Measurements from ENCODE around the gene MALAT1. TPM values are rescaled to one million over a fixed set of nuclear protein-coding genes. Genes with fewer than 3 reads are reported as not detected.
A peak's percentile ranks its signal among the peaks of the same experiment; 100 is the strongest.

MALAT1 gene
- total and polyA plus RNA-seq, 2 of the 13 experiments (the other 11 are each of a cell fraction or from before 2014, with no cell fraction given) = 143 to 1,237 TPM

GRCh38 chr11:65524741-65525545 lies 26.1 kb downstream of the MALAT1 start, which contains the start of gene SCYL1 (continued):
- TF ChIP-seq NFAT5 (CRISPR knock-in tag; IDR thresholded peaks at IDR 0.05) (0 out of 2 replicates have a peak, but pooled peaks have one; percentile 38), ZNF138 (CRISPR knock-in tag; IDR thresholded peaks at IDR 0.05; ENCODE audit: low read depth) (peak; percentile 39; the same call in 1 of the 2 replicates), MED1 (CRISPR knock-in tag; IDR thresholded peaks at IDR 0.05) (no peak), SNAI1 (CRISPR knock-in tag; IDR thresholded peaks at IDR 0.05; ENCODE audit: borderline replicate concordance) (no peak), ZNF740 (CRISPR knock-in tag; IDR thresholded peaks at IDR 0.05) (no peak), HMG20B (CRISPR knock-in tag; conservative IDR thresholded peaks at IDR 0.05) (no peak), ZNF224 (CRISPR knock-in tag; IDR thresholded peaks at IDR 0.05) (no peak), GTF2F1 (IDR thresholded peaks at IDR 0.05; ENCODE audit: low read length) (no peak), ZBTB2 (CRISPR knock-in tag; IDR thresholded peaks at IDR 0.05; ENCODE audit: low read depth) (peak; percentile 51; the same call in 1 of the 2 replicates), ZNF784 (CRISPR knock-in tag; IDR thresholded peaks at IDR 0.05; ENCODE audit: borderline replicate concordance) (peak; percentile 74), REPIN1 (CRISPR knock-in tag; IDR thresholded peaks at IDR 0.05; ENCODE audit: borderline replicate concordance, low read depth) (peak; percentile 61; the same call in 1 of the 2 replicates), ZNF12 (CRISPR knock-in tag; IDR thresholded peaks at IDR 0.05) (no peak), ZNF577 (CRISPR knock-in tag; IDR thresholded peaks at IDR 0.05; ENCODE audit: borderline replicate concordance, low read depth) (no peak), ASH2L (IDR thresholded peaks at IDR 0.05; ENCODE audit: insufficient read length, low read depth, low read length) (peak; percentile 70), ZBTB42 (CRISPR knock-in tag; IDR thresholded peaks at IDR 0.05) (no peak), THYN1 (CRISPR knock-in tag; IDR thresholded peaks at IDR 0.05; ENCODE audit: borderline replicate concordance, low read depth) (no peak), CCAR2 (optimal IDR thresholded peaks at IDR 0.05; ENCODE audit: low read depth, low read length) (no peak), ZNF605 (CRISPR knock-in tag; IDR thresholded peaks at IDR 0.05) (no peak), HOMEZ (CRISPR knock-in tag; IDR thresholded peaks at IDR 0.05; ENCODE audit: low read depth) (no peak), AKAP8 (CRISPR knock-in tag; IDR thresholded peaks at IDR 0.05) (0 out of 2 replicates have a peak, but pooled peaks have one; percentile 21)

Data from HepG2 (cell line).